Effector memory CD8-positive, alpha-beta T cell (primary cell): ENCODE data around the gene LIG3.
"Not testable (repeated sequence)": the region's sequence is repeated elsewhere in the genome, so short reads cannot be mapped to it uniquely, and the experiment has no call there.

ENCODE experiments used
- ATAC-seq: fragments of 150-1000 bp; cut with Tn5 transposase; replicated peaks from 2 replicates; pipeline ENCODE4 v1.10.0; 2021; ENCODE audit warnings: mild to moderate bottlenecking, moderate library complexity
- DNase-seq, 3 experiments: peaks; one replicate each; pipeline ENCODE4 v3.0.0; 2021
- H3K27ac Mint-ChIP-seq, 2 donors: one replicate each; pipeline ENCODE4 v1.8.0; 2022; ENCODE audit warnings: mild to moderate bottlenecking in 2 of 2, mixed read lengths in 2 of 2, moderate library complexity in 2 of 2
- H3K27me3 Mint-ChIP-seq, 2 donors: one replicate each; pipeline ENCODE4 v1.8.0; 2022; ENCODE audit warnings: mixed read lengths in 2 of 2
- H3K36me3 Mint-ChIP-seq: one replicate; pipeline ENCODE4 v1.8.0; 2022; ENCODE audit warnings: mild to moderate bottlenecking, moderate library complexity, mixed read lengths; ENCODE audit not compliant: insufficient read depth
- H3K4me1 Mint-ChIP-seq, 2 donors: one replicate each; pipeline ENCODE4 v1.8.0; 2022; ENCODE audit warnings: low read depth in 2 of 2, mixed read lengths in 2 of 2
- H3K4me3 Mint-ChIP-seq, 2 donors: one replicate each; pipeline ENCODE4 v1.8.0; 2022; ENCODE audit warnings: mild to moderate bottlenecking in 2 of 2, mixed read lengths in 2 of 2, moderate library complexity in 2 of 2
- H3K9me3 Mint-ChIP-seq, 2 donors: one replicate each; pipeline ENCODE4 v1.8.0; 2022; ENCODE audit warnings: mixed read lengths in 2 of 2
- total RNA-seq, 9 experiments: gene quantifications; one replicate each; lab custom pipeline; 2026; lab: John Stamatoyannopoulos, UW

Gene LIG3
- 54.2 to 101 (median 83.1) reads per million in 9 experiments for total RNA-seq

GRCh38 chr17:34980353-34980680, at the start of gene LIG3:
TSS of gene LIG3 (plus strand) at chr17:34980512. CDS start at chr17:34983006, 2,494 bp downstream.
- H3K4me3 Mint-ChIP-seq, result peak within 1 kb of the TSS; percentile 90 to 96

GRCh38 chr17:34950780-34951179, 29.5 kb upstream of the LIG3 start:
- not testable (repeated sequence) for H3K4me1 Mint-ChIP-seq, H3K9me3 Mint-ChIP-seq, ATAC-seq, H3K4me3 Mint-ChIP-seq, H3K27ac Mint-ChIP-seq, DNase-seq, H3K27me3 Mint-ChIP-seq, H3K36me3 Mint-ChIP-seq

More at GRCh38 chr17:34980353-34980680, at the start of gene LIG3:
- no peaks in the 10 kb centered on the region for H3K27me3 Mint-ChIP-seq
- peak within 1 kb of the TSS; percentile 93 to 97 for H3K27ac Mint-ChIP-seq
- peaks cover 29 to 40% of the 10 kb centered on the region in 2 donors for H3K4me1 Mint-ChIP-seq
- H3K36me3 Mint-ChIP-seq, result peaks cover 20% of the 10 kb centered on the region
- ATAC-seq, result peak; percentile 80
- H3K9me3 Mint-ChIP-seq, result no peaks in the 10 kb centered on the region
- DNase-seq, result peak; percentile 87 to 92 (median 88)

- Mint-ChIP-seq H3K27ac (no peak overlapping the region), H3K27me3 (peaks cover 0 to 6% of the 10 kb centered on the region in 2 donors), H3K4me1 (peaks cover 20 to 21% of the 10 kb centered on the region in 2 donors), H3K36me3 (peaks cover 20% of the 10 kb centered on the region), H3K9me3 (peaks cover 0 to 10% of the 10 kb centered on the region in 2 donors), H3K4me3 (no peak overlapping the region)
- DNase-seq (no peak), ATAC-seq (no peak)
These were observed 21.9 kb upstream of the LIG3 start for GRCh38 chr17:34958438-34958837.

- Mint-ChIP-seq H3K27me3 (peaks cover 0 to 6% of the 10 kb centered on the region in 2 donors), H3K9me3 (peaks cover 0 to 10% of the 10 kb centered on the region in 2 donors), H3K4me3 (peak within 1 kb of the TSS; percentile 90 to 96), H3K4me1 (peaks cover 20 to 25% of the 10 kb centered on the region in 2 donors), H3K27ac (peak within 1 kb of the TSS; percentile 97 to 98), H3K36me3 (peaks cover 40% of the 10 kb centered on the region)
- peak; percentile 94 for ATAC-seq
- DNase-seq, result peak; percentile 84 to 88 (median 87)
These were observed 19.0 kb upstream of the LIG3 start, which contains the start of the genes CCT6B and ZNF830 for GRCh38 chr17:34961093-34961911. TSS of gene CCT6B (minus strand) at chr17:34961460. CDS start at chr17:34961393, 67 bp downstream. TSS of gene ZNF830 (plus strand) at chr17:34961540. CDS start at chr17:34961567, 27 bp downstream.

- DNase-seq (no peak), ATAC-seq (no peak)
- peaks cover 0 to under 1% of the 10 kb centered on the region in 2 donors for H3K4me1 Mint-ChIP-seq
- no peaks in the 10 kb centered on the region for H3K27me3 Mint-ChIP-seq
- H3K4me3 Mint-ChIP-seq, result no peak overlapping the region
- no peaks in the 10 kb centered on the region for H3K36me3 Mint-ChIP-seq
- H3K9me3 Mint-ChIP-seq, result no peaks in the 10 kb centered on the region
- H3K27ac Mint-ChIP-seq, result peak overlapping the region in 1 of 2 donors; percentile 53
These were observed 6.1 kb upstream of the LIG3 start for GRCh38 chr17:34974179-34974578.

GRCh38 chr17:34974794-34975785, 5.2 kb upstream of the LIG3 start:
- Mint-ChIP-seq H3K4me3 (no peak overlapping the region), H3K9me3 (no peaks in the 10 kb centered on the region), H3K36me3 (peaks cover under 1% of the 10 kb centered on the region), H3K27me3 (no peaks in the 10 kb centered on the region), H3K4me1 (peaks cover 6 to 10% of the 10 kb centered on the region in 2 donors), H3K27ac (no peak overlapping the region)
- DNase-seq, result no peak
- no peak for ATAC-seq

- H3K9me3 Mint-ChIP-seq, result no peaks in the 10 kb centered on the region
- peak overlapping the region in 1 of 2 donors; percentile 90 for H3K4me3 Mint-ChIP-seq
- peaks cover 27 to 33% of the 10 kb centered on the region in 2 donors for H3K4me1 Mint-ChIP-seq
- peaks cover 17% of the 10 kb centered on the region for H3K36me3 Mint-ChIP-seq
- no peaks in the 10 kb centered on the region for H3K27me3 Mint-ChIP-seq
- ATAC-seq (no peak), DNase-seq (no peak)
- H3K27ac Mint-ChIP-seq, result peak overlapping the region in 1 of 2 donors; percentile 93
These were observed 1.2 kb upstream of the LIG3 start for GRCh38 chr17:34979153-34979552.

GRCh38 chr17:34979650-34980352, 511 bp upstream of the LIG3 start:
- Mint-ChIP-seq H3K36me3 (peaks cover 20% of the 10 kb centered on the region), H3K27me3 (no peaks in the 10 kb centered on the region), H3K27ac (peak overlapping the region; percentile 93 to 97), H3K4me3 (peak overlapping the region; percentile 90 to 96), H3K9me3 (no peaks in the 10 kb centered on the region), H3K4me1 (peaks cover 27 to 37% of the 10 kb centered on the region in 2 donors)
- ATAC-seq (no peak), DNase-seq (no peak)

- Mint-ChIP-seq H3K27ac (peak overlapping the region; percentile 93 to 97), H3K9me3 (no peaks in the 10 kb centered on the region), H3K4me3 (peak overlapping the region; percentile 90 to 96), H3K36me3 (peaks cover 20% of the 10 kb centered on the region), H3K4me1 (peaks cover 29 to 42% of the 10 kb centered on the region in 2 donors), H3K27me3 (no peaks in the 10 kb centered on the region)
- ATAC-seq (peak; percentile 81), DNase-seq (peak; percentile 61 to 66 (median 62))
These were observed 597 bp downstream of the LIG3 start for GRCh38 chr17:34980681-34981537.

- peaks cover 31 to 42% of the 10 kb centered on the region in 2 donors for H3K4me1 Mint-ChIP-seq
- H3K4me3 Mint-ChIP-seq, result peak overlapping the region; percentile 90 to 96
- DNase-seq, result no peak
- peaks cover 27% of the 10 kb centered on the region for H3K36me3 Mint-ChIP-seq
- H3K27ac Mint-ChIP-seq, result peak overlapping the region; percentile 93 to 97
- H3K9me3 Mint-ChIP-seq, result no peaks in the 10 kb centered on the region
- no peaks in the 10 kb centered on the region for H3K27me3 Mint-ChIP-seq
- ATAC-seq, result no peak
These were observed 1.4 kb downstream of the LIG3 start for GRCh38 chr17:34981538-34982241.

GRCh38 chr17:34987232-34987631, 6.9 kb downstream of the LIG3 start:
- H3K4me3 Mint-ChIP-seq, result no peak overlapping the region
- DNase-seq, result no peak
- H3K36me3 Mint-ChIP-seq, result peaks cover 40% of the 10 kb centered on the region
- H3K4me1 Mint-ChIP-seq, result peaks cover 15 to 22% of the 10 kb centered on the region in 2 donors
- H3K27ac Mint-ChIP-seq, result no peak overlapping the region
- no peak for ATAC-seq
- no peaks in the 10 kb centered on the region for H3K27me3 Mint-ChIP-seq
- no peaks in the 10 kb centered on the region for H3K9me3 Mint-ChIP-seq
